ENCODE measurements around the gene PLCD3. TPM values are rescaled to one million over a fixed set of nuclear protein-coding genes. Genes with fewer than 3 reads are reported as not detected.

The PLCD3 gene
- total and polyA plus RNA-seq, 2 of the 8 experiments (the other 6 are each of a cell fraction or from before 2014, with no cell fraction given) = 26.5 to 48.1 TPM

GRCh38 chr17:45149037-45149668 lies 16.8 kb upstream of the PLCD3 start (continued):
- TF ChIP-seq, protein P1, sequence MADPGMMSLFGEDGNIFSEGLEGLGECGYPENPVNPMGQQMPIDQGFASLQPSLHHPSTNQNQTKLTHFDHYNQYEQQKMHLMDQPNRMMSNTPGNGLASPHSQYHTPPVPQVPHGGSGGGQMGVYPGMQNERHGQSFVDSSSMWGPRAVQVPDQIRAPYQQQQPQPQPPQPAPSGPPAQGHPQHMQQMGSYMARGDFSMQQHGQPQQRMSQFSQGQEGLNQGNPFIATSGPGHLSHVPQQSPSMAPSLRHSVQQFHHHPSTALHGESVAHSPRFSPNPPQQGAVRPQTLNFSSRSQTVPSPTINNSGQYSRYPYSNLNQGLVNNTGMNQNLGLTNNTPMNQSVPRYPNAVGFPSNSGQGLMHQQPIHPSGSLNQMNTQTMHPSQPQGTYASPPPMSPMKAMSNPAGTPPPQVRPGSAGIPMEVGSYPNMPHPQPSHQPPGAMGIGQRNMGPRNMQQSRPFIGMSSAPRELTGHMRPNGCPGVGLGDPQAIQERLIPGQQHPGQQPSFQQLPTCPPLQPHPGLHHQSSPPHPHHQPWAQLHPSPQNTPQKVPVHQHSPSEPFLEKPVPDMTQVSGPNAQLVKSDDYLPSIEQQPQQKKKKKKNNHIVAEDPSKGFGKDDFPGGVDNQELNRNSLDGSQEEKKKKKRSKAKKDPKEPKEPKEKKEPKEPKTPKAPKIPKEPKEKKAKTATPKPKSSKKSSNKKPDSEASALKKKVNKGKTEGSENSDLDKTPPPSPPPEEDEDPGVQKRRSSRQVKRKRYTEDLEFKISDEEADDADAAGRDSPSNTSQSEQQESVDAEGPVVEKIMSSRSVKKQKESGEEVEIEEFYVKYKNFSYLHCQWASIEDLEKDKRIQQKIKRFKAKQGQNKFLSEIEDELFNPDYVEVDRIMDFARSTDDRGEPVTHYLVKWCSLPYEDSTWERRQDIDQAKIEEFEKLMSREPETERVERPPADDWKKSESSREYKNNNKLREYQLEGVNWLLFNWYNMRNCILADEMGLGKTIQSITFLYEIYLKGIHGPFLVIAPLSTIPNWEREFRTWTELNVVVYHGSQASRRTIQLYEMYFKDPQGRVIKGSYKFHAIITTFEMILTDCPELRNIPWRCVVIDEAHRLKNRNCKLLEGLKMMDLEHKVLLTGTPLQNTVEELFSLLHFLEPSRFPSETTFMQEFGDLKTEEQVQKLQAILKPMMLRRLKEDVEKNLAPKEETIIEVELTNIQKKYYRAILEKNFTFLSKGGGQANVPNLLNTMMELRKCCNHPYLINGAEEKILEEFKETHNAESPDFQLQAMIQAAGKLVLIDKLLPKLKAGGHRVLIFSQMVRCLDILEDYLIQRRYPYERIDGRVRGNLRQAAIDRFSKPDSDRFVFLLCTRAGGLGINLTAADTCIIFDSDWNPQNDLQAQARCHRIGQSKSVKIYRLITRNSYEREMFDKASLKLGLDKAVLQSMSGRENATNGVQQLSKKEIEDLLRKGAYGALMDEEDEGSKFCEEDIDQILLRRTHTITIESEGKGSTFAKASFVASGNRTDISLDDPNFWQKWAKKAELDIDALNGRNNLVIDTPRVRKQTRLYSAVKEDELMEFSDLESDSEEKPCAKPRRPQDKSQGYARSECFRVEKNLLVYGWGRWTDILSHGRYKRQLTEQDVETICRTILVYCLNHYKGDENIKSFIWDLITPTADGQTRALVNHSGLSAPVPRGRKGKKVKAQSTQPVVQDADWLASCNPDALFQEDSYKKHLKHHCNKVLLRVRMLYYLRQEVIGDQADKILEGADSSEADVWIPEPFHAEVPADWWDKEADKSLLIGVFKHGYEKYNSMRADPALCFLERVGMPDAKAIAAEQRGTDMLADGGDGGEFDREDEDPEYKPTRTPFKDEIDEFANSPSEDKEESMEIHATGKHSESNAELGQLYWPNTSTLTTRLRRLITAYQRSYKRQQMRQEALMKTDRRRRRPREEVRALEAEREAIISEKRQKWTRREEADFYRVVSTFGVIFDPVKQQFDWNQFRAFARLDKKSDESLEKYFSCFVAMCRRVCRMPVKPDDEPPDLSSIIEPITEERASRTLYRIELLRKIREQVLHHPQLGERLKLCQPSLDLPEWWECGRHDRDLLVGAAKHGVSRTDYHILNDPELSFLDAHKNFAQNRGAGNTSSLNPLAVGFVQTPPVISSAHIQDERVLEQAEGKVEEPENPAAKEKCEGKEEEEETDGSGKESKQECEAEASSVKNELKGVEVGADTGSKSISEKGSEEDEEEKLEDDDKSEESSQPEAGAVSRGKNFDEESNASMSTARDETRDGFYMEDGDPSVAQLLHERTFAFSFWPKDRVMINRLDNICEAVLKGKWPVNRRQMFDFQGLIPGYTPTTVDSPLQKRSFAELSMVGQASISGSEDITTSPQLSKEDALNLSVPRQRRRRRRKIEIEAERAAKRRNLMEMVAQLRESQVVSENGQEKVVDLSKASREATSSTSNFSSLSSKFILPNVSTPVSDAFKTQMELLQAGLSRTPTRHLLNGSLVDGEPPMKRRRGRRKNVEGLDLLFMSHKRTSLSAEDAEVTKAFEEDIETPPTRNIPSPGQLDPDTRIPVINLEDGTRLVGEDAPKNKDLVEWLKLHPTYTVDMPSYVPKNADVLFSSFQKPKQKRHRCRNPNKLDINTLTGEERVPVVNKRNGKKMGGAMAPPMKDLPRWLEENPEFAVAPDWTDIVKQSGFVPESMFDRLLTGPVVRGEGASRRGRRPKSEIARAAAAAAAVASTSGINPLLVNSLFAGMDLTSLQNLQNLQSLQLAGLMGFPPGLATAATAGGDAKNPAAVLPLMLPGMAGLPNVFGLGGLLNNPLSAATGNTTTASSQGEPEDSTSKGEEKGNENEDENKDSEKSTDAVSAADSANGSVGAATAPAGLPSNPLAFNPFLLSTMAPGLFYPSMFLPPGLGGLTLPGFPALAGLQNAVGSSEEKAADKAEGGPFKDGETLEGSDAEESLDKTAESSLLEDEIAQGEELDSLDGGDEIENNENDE (IDR thresholded peaks at IDR 0.05; ENCODE audit: insufficient replicate concordance, low read length) = no peak
- TF ChIP-seq CTCF (IDR thresholded peaks at IDR 0.05; ENCODE audit: control extremely low read depth in 1 of 3, insufficient read depth in 1 of 3, low read depth in 1 of 3, low read length in 3 of 3) = peak; percentile 79 to 90 (median 86)
- TF ChIP-seq POLR2AphosphoS5 (IDR thresholded peaks at IDR 0.05; ENCODE audit: low read depth, low read length) = no peak; the same call in 1 of the 2 replicates
- no peak for TF ChIP-seq HDAC6 (IDR thresholded peaks at IDR 0.05; ENCODE audit: low read depth, low read length)
- no peak for TF ChIP-seq HDAC2 (IDR thresholded peaks at IDR 0.05; ENCODE audit: borderline replicate concordance in 1 of 2, low read depth in 2 of 2, low read length in 2 of 2)
